HG02840 (cell line): ENCODE data around the gene UGCG.
"Not testable (repeated sequence)": the region's sequence is repeated elsewhere in the genome, so short reads cannot be mapped to it uniquely, and the experiment has no call there.

Experiments used
- ATAC-seq: cut with Tn5 transposase; IDR thresholded peaks from one replicate; pipeline ENCODE4 v1.9.1; 2021; ENCODE audit warnings: mild to moderate bottlenecking, moderate library complexity, moderate number of reproducible peaks; ENCODE audit not compliant: unreplicated experiment, low FRiP score

UGCG gene

GRCh38 chr9:111890334-111890733 lies 6.3 kb upstream of the UGCG start:
- no peak for ATAC-seq

GRCh38 chr9:111890867-111891266 lies 5.7 kb upstream of the UGCG start:
- ATAC-seq, result not testable (repeated sequence)

GRCh38 chr9:111891910-111892499 lies 4.6 kb upstream of the UGCG start:
- ATAC-seq, result no peak

- peak; percentile 41 for ATAC-seq
These were observed 457 bp downstream of the UGCG start for GRCh38 chr9:111896942-111897600.

- no peak for ATAC-seq
These were observed 1.1 kb downstream of the UGCG start for GRCh38 chr9:111897601-111898137.

GRCh38 chr9:111898331-111899096 lies 1.9 kb downstream of the UGCG start:
- ATAC-seq, result no peak

- no peak for ATAC-seq
These were observed 3.7 kb downstream of the UGCG start for GRCh38 chr9:111900151-111900857.

- no peak for ATAC-seq
These were observed 4.4 kb downstream of the UGCG start for GRCh38 chr9:111900858-111901612.

- no peak for ATAC-seq
These were observed 6.0 kb downstream of the UGCG start for GRCh38 chr9:111902391-111903139.

GRCh38 chr9:111903535-111903934 lies 6.9 kb downstream of the UGCG start:
- ATAC-seq, result not testable (repeated sequence)

GRCh38 chr9:111904026-111904425 lies 7.4 kb downstream of the UGCG start:
- no peak for ATAC-seq

GRCh38 chr9:111904891-111905291 lies 8.3 kb downstream of the UGCG start:
- no peak for ATAC-seq

- no peak for ATAC-seq
These were observed 10.5 kb downstream of the UGCG start for GRCh38 chr9:111907147-111907546.

GRCh38 chr9:111909444-111909843 lies 12.8 kb downstream of the UGCG start:
- peak; percentile 52 for ATAC-seq

- no peak for ATAC-seq
These were observed 13.8 kb downstream of the UGCG start for GRCh38 chr9:111910428-111910827.

- ATAC-seq, result no peak
These were observed 16.5 kb downstream of the UGCG start for GRCh38 chr9:111913159-111913558.

GRCh38 chr9:111914749-111915424 lies 18.3 kb downstream of the UGCG start:
- no peak for ATAC-seq

GRCh38 chr9:111915425-111915758 lies 18.8 kb downstream of the UGCG start:
- ATAC-seq, result no peak

GRCh38 chr9:111916234-111916645 lies 19.6 kb downstream of the UGCG start:
- peak; percentile 57 for ATAC-seq
